Measurements from ENCODE around the gene EFNA5.

DNA sequence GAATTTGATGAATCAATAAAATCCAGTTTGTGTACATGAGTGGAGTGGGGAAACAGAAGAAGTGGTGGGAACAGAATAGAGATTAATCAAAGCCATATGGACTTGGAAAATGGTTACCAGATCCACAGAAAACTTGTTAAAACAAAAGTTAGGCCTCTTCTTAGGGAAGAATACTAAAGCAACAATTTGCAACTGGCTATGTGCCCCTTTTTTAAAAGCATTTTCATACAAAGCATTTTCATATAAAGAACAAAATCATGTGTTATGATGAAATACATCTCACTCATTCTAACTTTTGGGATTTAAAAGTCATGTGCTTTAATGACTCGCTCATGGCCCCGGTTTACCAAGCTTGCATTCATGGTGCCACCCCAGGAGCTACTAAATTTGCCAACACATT, 276.9 kb downstream of the EFNA5 start:
- TF ChIP-seq CTCF (IDR thresholded peaks at IDR 0.05) (no peak), POLR2AphosphoS5 (IDR thresholded peaks at IDR 0.05; ENCODE audit: low read depth, low read length) (no peak), RCOR1 (IDR thresholded peaks at IDR 0.05; ENCODE audit: low read length) (no peak), EZH2phosphoT487 (IDR thresholded peaks at IDR 0.05; ENCODE audit: borderline replicate concordance, low read depth) (no peak), GABPA (IDR thresholded peaks at IDR 0.05; ENCODE audit: low read depth) (no peak), CHD2 (IDR thresholded peaks at IDR 0.05; ENCODE audit: low read length, partially characterized antibody) (no peak), GATA2 (CRISPR knock-in tag; IDR thresholded peaks at IDR 0.05) (no peak), JUND (IDR thresholded peaks at IDR 0.05) (no peak), MXI1 (IDR thresholded peaks at IDR 0.05; ENCODE audit: low read depth, low read length) (no peak), RFX5 (IDR thresholded peaks at IDR 0.05; ENCODE audit: low read length) (no peak), EP300 (IDR thresholded peaks at IDR 0.05; ENCODE audit: borderline replicate concordance in 1 of 2, low read depth in 1 of 2, low read length in 1 of 2) (no peak), TAF1 (IDR thresholded peaks at IDR 0.05; ENCODE audit: borderline replicate concordance, low read depth, low read length) (no peak)

Data from SK-N-SH (cell line).